Caco-2 (cell line): ENCODE measurements around the gene WDR27. TPM values are rescaled to one million over a fixed set of nuclear protein-coding genes. Genes with fewer than 3 reads are reported as not detected.

ENCODE experiments used
- BruUV-seq: library from RNA; stranded (reverse); fragments of 400-500 nt; replicated peaks from 2 replicates; lab custom pipeline; 2021; lab: Mats Ljungman, UMichigan
- CTCF ChIA-PET: fragments of 300-600 bp; sonication (Branson Sonifier 250); formaldehyde crosslinking; loops from one replicate; lab custom pipeline; 2022; ENCODE audit warnings: antibody characterized with exemption; lab: Charles Lee
- POLR2A ChIA-PET: fragments of 300-600 bp; sonication (Branson Sonifier 250); formaldehyde crosslinking; loops from one replicate; lab custom pipeline; 2022; ENCODE audit warnings: antibody characterized with exemption; lab: Charles Lee
- DNase-seq, 2 experiments: peaks; one replicate each; pipeline versions ENCODE4 v3.0.0 to v3.0.0-alpha.2; 2020 to 2022
- H3K27me3 ChIP-seq: replicated peaks from 2 replicates; pipeline ENCODE4 v1.6.0; 2011; ENCODE audit warnings: low read length; ENCODE audit not compliant: control insufficient read depth, insufficient read depth
- H3K36me3 ChIP-seq: 2 replicates; pipeline ENCODE4 v1.5.1; 2011; ENCODE audit warnings: low read length; ENCODE audit not compliant: control insufficient read depth, insufficient read depth
- H3K4me1 ChIP-seq: fragments of 250-450 bp; sonication (Bioruptor Pico); 2 replicates; pipeline ENCODE4 v1.5.1; 2020; ENCODE audit warnings: mild to moderate bottlenecking
- H3K4me3 ChIP-seq: 2 replicates; pipeline ENCODE4 v1.5.1; 2011; ENCODE audit warnings: low read depth, mild to moderate bottlenecking, control low read depth, low read length
- H3K9me3 ChIP-seq: fragments of 250-450 bp; sonication (Bioruptor Pico); 2 replicates; pipeline ENCODE4 v1.5.1; 2020; ENCODE audit warnings: mild to moderate bottlenecking, moderate library complexity
- H3K27ac Mint-ChIP-seq: one replicate; pipeline ENCODE4 v1.8.0; 2022; ENCODE audit warnings: mixed read lengths; ENCODE audit not compliant: unreplicated experiment
- H3K27me3 Mint-ChIP-seq: one replicate; pipeline ENCODE4 v1.8.0; 2022; ENCODE audit warnings: mixed read lengths; ENCODE audit not compliant: insufficient read depth, unreplicated experiment
- H3K36me3 Mint-ChIP-seq: one replicate; pipeline ENCODE4 v1.8.0; 2022; ENCODE audit warnings: mild to moderate bottlenecking, mixed read lengths; ENCODE audit not compliant: insufficient read depth, unreplicated experiment
- H3K4me1 Mint-ChIP-seq: one replicate; pipeline ENCODE4 v1.8.0; 2022; ENCODE audit warnings: low read depth, mixed read lengths; ENCODE audit not compliant: unreplicated experiment
- H3K4me3 Mint-ChIP-seq: one replicate; pipeline ENCODE4 v1.8.0; 2022; ENCODE audit warnings: mild to moderate bottlenecking, moderate library complexity, mixed read lengths; ENCODE audit not compliant: unreplicated experiment
- H3K9me3 Mint-ChIP-seq: one replicate; pipeline ENCODE4 v1.8.0; 2022; ENCODE audit warnings: mixed read lengths; ENCODE audit not compliant: unreplicated experiment
- intact Hi-C: fragments of 100-400 bp; cut with micrococcal nuclease; formaldehyde crosslinking; loops from one replicate; pipeline ENCODE4 v1.10.0; 2022; ENCODE audit not compliant: unreplicated experiment
- total RNA-seq: library from RNA; stranded (reverse); gene quantifications from 2 replicates; pipeline ENCODE4 v1.2.3, GENCODE V29; 2022
- TF ChIP-seq, protein P1 (sequence below), 2 experiments: fragments of 200-600 bp in 1 of 2; IDR thresholded peaks; 1 replicate in 1 of 2; 2 replicates in 1 of 2; pipeline versions ENCODE4 v1.5.1 to v1.8.0; 2011 to 2022; ENCODE audit warnings: antibody characterized with exemption in 1 of 2, control low read depth in 1 of 2, inconsistent platforms in 1 of 2, low read depth in 1 of 2, low read length in 1 of 2, mild to moderate bottlenecking in 1 of 2, moderate library complexity in 1 of 2; ENCODE audit not compliant: insufficient read depth in 1 of 2, severe bottlenecking in 1 of 2, unreplicated experiment in 1 of 2

Gene WDR27
- total RNA-seq, 1 experiment from 2014 or later: 62.9 TPM

DNA sequence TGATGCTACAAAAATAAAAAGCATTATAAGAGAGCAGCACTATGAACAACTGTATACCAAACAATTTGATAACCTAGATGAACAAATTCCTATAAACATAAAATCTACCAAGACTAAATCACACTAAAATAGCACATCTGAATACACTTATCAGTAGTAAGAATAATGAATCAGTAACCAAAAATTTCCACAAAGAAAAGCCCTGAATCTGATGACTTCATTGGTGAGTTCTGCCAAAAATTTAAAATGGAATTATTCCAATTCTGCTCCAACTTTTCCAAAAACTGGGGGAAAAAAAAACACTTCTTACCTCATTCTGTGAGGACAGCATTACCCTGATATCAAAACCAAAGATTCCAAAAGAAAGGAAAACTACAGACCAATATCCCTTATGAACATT is 206.2 kb downstream of the WDR27 start:
- Histone ChIP-seq H3K27me3 (no peaks in the 10 kb centered on the region), H3K36me3 (no peaks in the 10 kb centered on the region), H3K4me1 (no peaks in the 10 kb centered on the region), H3K9me3 (no peaks in the 10 kb centered on the region), H3K4me3 (no peak overlapping the region)
- ChIA-PET CTCF (no interaction called here), POLR2A (no interaction called here)
- TF ChIP-seq, protein P1, sequence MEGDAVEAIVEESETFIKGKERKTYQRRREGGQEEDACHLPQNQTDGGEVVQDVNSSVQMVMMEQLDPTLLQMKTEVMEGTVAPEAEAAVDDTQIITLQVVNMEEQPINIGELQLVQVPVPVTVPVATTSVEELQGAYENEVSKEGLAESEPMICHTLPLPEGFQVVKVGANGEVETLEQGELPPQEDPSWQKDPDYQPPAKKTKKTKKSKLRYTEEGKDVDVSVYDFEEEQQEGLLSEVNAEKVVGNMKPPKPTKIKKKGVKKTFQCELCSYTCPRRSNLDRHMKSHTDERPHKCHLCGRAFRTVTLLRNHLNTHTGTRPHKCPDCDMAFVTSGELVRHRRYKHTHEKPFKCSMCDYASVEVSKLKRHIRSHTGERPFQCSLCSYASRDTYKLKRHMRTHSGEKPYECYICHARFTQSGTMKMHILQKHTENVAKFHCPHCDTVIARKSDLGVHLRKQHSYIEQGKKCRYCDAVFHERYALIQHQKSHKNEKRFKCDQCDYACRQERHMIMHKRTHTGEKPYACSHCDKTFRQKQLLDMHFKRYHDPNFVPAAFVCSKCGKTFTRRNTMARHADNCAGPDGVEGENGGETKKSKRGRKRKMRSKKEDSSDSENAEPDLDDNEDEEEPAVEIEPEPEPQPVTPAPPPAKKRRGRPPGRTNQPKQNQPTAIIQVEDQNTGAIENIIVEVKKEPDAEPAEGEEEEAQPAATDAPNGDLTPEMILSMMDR (IDR thresholded peaks at IDR 0.05; ENCODE audit: insufficient read depth in 1 of 2, low read depth in 1 of 2, low read length in 1 of 2, severe bottlenecking in 1 of 2, unreplicated experiment in 1 of 2): no peak
- H3K9me3 Mint-ChIP-seq: no peaks in the 10 kb centered on the region
- H3K36me3 Mint-ChIP-seq: no peaks in the 10 kb centered on the region
- no peak for DNase-seq
- BruUV-seq: no TSS peak
- no peaks in the 10 kb centered on the region for H3K4me1 Mint-ChIP-seq
- no peak overlapping the region for H3K27ac Mint-ChIP-seq
- intact Hi-C loops: no loop called here
- H3K27me3 Mint-ChIP-seq: no peaks in the 10 kb centered on the region
- H3K4me3 Mint-ChIP-seq: no peak overlapping the region

DNA sequence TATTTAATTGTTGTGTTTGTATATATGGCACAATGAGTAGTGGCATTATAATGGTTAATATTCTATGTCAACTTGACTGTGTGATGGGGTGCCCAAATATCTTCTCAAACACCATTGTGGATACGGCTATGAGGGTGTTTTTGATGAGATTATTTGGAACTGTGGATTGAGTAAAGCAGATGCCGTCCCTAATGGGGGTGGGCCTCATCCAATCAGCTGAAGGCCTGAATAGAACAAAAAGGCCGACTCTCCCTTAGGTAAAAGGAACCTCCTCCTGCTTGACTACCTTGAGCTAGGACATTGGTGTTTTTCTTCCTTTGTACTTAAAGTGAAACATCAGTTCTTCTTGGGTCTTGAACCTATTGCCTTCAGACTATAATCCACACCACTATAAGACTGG is 207.8 kb downstream of the WDR27 start:
- H3K9me3 Mint-ChIP-seq: no peaks in the 10 kb centered on the region
- H3K27me3 Mint-ChIP-seq: no peaks in the 10 kb centered on the region
- H3K4me3 ChIP-seq: no peak overlapping the region
- no peaks in the 10 kb centered on the region for H3K27me3 ChIP-seq
- CTCF ChIA-PET: no interaction called here
- BruUV-seq: no TSS peak
- H3K36me3 Mint-ChIP-seq: no peaks in the 10 kb centered on the region
- H3K4me1 ChIP-seq: no peaks in the 10 kb centered on the region
- H3K4me1 Mint-ChIP-seq: no peaks in the 10 kb centered on the region
- no peaks in the 10 kb centered on the region for H3K36me3 ChIP-seq
- H3K27ac Mint-ChIP-seq: no peak overlapping the region
- DNase-seq: no peak
- intact Hi-C loops: no loop called here
- H3K4me3 Mint-ChIP-seq: no peak overlapping the region
- POLR2A ChIA-PET: no interaction called here
- TF ChIP-seq, protein P1 (IDR thresholded peaks at IDR 0.05; ENCODE audit: insufficient read depth in 1 of 2, low read depth in 1 of 2, low read length in 1 of 2, severe bottlenecking in 1 of 2, unreplicated experiment in 1 of 2): no peak
- no peaks in the 10 kb centered on the region for H3K9me3 ChIP-seq

DNA sequence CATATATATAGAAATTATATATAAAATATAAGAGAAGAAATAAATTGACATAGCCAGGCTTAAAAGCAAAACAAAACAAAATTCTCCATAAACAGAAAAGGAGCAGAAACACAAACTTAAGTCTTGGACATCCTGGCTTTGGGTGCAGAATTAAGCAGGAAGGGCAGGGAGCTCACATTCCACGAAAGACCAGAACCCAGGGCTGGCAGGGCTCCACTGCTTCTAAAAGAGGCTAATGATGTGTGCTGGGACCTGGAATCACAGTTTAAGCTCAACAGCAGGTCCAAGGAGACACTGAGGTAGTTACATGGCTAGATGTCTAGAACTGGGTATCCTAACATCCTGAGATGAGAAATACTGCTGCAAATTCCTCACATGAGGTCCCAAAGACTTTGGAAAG is 210.3 kb downstream of the WDR27 start:
- no peak overlapping the region for H3K4me3 ChIP-seq
- CTCF ChIA-PET: no interaction called here
- Mint-ChIP-seq H3K27ac (no peak overlapping the region), H3K27me3 (no peaks in the 10 kb centered on the region), H3K4me1 (no peaks in the 10 kb centered on the region), H3K36me3 (no peaks in the 10 kb centered on the region), H3K4me3 (no peak overlapping the region), H3K9me3 (no peaks in the 10 kb centered on the region)
- H3K9me3 ChIP-seq: no peaks in the 10 kb centered on the region
- H3K27me3 ChIP-seq: no peaks in the 10 kb centered on the region
- intact Hi-C loops: no loop called here
- BruUV-seq: no TSS peak
- POLR2A ChIA-PET: no interaction called here
- no peak for DNase-seq
- TF ChIP-seq, protein P1 (IDR thresholded peaks at IDR 0.05; ENCODE audit: insufficient read depth in 1 of 2, low read depth in 1 of 2, low read length in 1 of 2, severe bottlenecking in 1 of 2, unreplicated experiment in 1 of 2): no peak
- no peaks in the 10 kb centered on the region for H3K4me1 ChIP-seq
- no peaks in the 10 kb centered on the region for H3K36me3 ChIP-seq
